ENCODE results near the gene UNC45B.

- no peak for TF ChIP-seq CTCF (IDR thresholded peaks at IDR 0.05)
- TF ChIP-seq USF2 (IDR thresholded peaks at IDR 0.05; ENCODE audit: borderline replicate concordance, low read depth, low read length), result no peak
- no peak for TF ChIP-seq CHD2 (IDR thresholded peaks at IDR 0.05; ENCODE audit: low read length, partially characterized antibody)
- TF ChIP-seq ZBTB33 (IDR thresholded peaks at IDR 0.05; ENCODE audit: borderline replicate concordance, low read depth), result no peak
- TF ChIP-seq SIN3A (IDR thresholded peaks at IDR 0.05; ENCODE audit: borderline replicate concordance, low read depth, low read length), result no peak
- TF ChIP-seq EP300 (IDR thresholded peaks at IDR 0.05; ENCODE audit: borderline replicate concordance in 1 of 2, low read depth in 1 of 2, low read length in 1 of 2), result no peak
- TF ChIP-seq POLR2AphosphoS5 (IDR thresholded peaks at IDR 0.05; ENCODE audit: low read depth, low read length), result no peak
- no peak for TF ChIP-seq TAF1 (IDR thresholded peaks at IDR 0.05; ENCODE audit: borderline replicate concordance, low read depth, low read length)
These were observed 65.9 kb downstream of the UNC45B start for GRCh38 chr17:35213412-35213940.
